Measurements from ENCODE around the gene PTPRR. TPM values are rescaled to one million over a fixed set of nuclear protein-coding genes. Genes with fewer than 3 reads are reported as not detected.

PTPRR gene
- total RNA-seq, 2 donors from 2014 or later = 0.33 to 0.78 TPM

GRCh38 chr12:70798016-70798783 lies 122.3 kb downstream of the PTPRR start:
- TF ChIP-seq CTCF (IDR thresholded peaks at IDR 0.05) (no peak), POLR2A (IDR thresholded peaks at IDR 0.05) (no peak)
- Histone ChIP-seq H3K36me3 (replicated peaks in 1 of 2; ENCODE audit: insufficient read depth in 1 of 2, low read depth in 2 of 2) (no peaks in the 10 kb centered on the region), H3K27ac (no peak overlapping the region), H3K9me3 (no peaks in the 10 kb centered on the region), H3K4me3 (no peak overlapping the region), H3K27me3 (no peaks in the 10 kb centered on the region), H3K4me1 (no peaks in the 10 kb centered on the region)
- intact Hi-C loops (cut with DNase I) = no loop called here
- DNase-seq = peak in 1 of 4 donors; percentile 8
- 48 to 51% methylated on average over 2 of the region's 2 CpGs for WGBS, 2 donors
- ATAC-seq = no peak

- H3K4me1 ChIP-seq = no peaks in the 10 kb centered on the region
- ATAC-seq (no peak), DNase-seq (no peak)
- intact Hi-C loops (cut with DNase I) = no loop called here
- H3K36me3 ChIP-seq (replicated peaks in 1 of 2; ENCODE audit: insufficient read depth in 1 of 2, low read depth in 2 of 2) = no peaks in the 10 kb centered on the region
- no peak overlapping the region for H3K27ac ChIP-seq
- TF ChIP-seq CTCF (IDR thresholded peaks at IDR 0.05) (no peak), POLR2A (IDR thresholded peaks at IDR 0.05) (no peak)
- no peaks in the 10 kb centered on the region for H3K9me3 ChIP-seq
- 67 to 69% methylated on average over 2 of the region's 2 CpGs for WGBS, 2 donors
- no peaks in the 10 kb centered on the region for H3K27me3 ChIP-seq
- H3K4me3 ChIP-seq = no peak overlapping the region
These were observed 123.5 kb downstream of the PTPRR start for GRCh38 chr12:70796989-70797388.

GRCh38 chr12:70795608-70796007 lies 124.9 kb downstream of the PTPRR start:
- H3K4me1 ChIP-seq = no peaks in the 10 kb centered on the region
- no peaks in the 10 kb centered on the region for H3K27me3 ChIP-seq
- no peaks in the 10 kb centered on the region for H3K9me3 ChIP-seq
- ATAC-seq (no peak), DNase-seq (no peak)
- intact Hi-C loops (cut with DNase I) = no loop called here
- no peak for TF ChIP-seq POLR2A (IDR thresholded peaks at IDR 0.05)
- TF ChIP-seq CTCF (IDR thresholded peaks at IDR 0.05) = no peak
- 80 to 89% methylated on average over 4 of the region's 4 CpGs for WGBS, 2 donors
- no peaks in the 10 kb centered on the region for H3K36me3 ChIP-seq (replicated peaks in 1 of 2; ENCODE audit: insufficient read depth in 1 of 2, low read depth in 2 of 2)
- no peak overlapping the region for H3K27ac ChIP-seq
- H3K4me3 ChIP-seq = no peak overlapping the region

- H3K9me3 ChIP-seq = no peaks in the 10 kb centered on the region
- DNase-seq (no peak), ATAC-seq (no peak)
- H3K27ac ChIP-seq = no peak overlapping the region
- no peak overlapping the region for H3K4me3 ChIP-seq
- no peaks in the 10 kb centered on the region for H3K27me3 ChIP-seq
- intact Hi-C loops (cut with DNase I) = no loop called here
- H3K4me1 ChIP-seq = no peaks in the 10 kb centered on the region
- TF ChIP-seq CTCF (IDR thresholded peaks at IDR 0.05) (no peak), POLR2A (IDR thresholded peaks at IDR 0.05) (no peak)
- H3K36me3 ChIP-seq (replicated peaks in 1 of 2; ENCODE audit: insufficient read depth in 1 of 2, low read depth in 2 of 2) = no peaks in the 10 kb centered on the region
These were observed 126.4 kb downstream of the PTPRR start for GRCh38 chr12:70794131-70794530.

- H3K36me3 ChIP-seq (replicated peaks in 1 of 2; ENCODE audit: insufficient read depth in 1 of 2, low read depth in 2 of 2) = no peaks in the 10 kb centered on the region
- intact Hi-C loops (cut with DNase I) = no loop called here
- no peaks in the 10 kb centered on the region for H3K4me1 ChIP-seq
- WGBS, 2 donors = 58 to 60% methylated on average over 5 of the region's 5 CpGs
- no peak for DNase-seq
- H3K27ac ChIP-seq = no peak overlapping the region
- no peak for TF ChIP-seq POLR2A (IDR thresholded peaks at IDR 0.05)
- no peak for ATAC-seq
- no peaks in the 10 kb centered on the region for H3K27me3 ChIP-seq
- H3K9me3 ChIP-seq = no peaks in the 10 kb centered on the region
- H3K4me3 ChIP-seq = no peak overlapping the region
These were observed 131.8 kb downstream of the PTPRR start for GRCh38 chr12:70788774-70789173.

Data from body of pancreas (tissue), 4 donors.